ENCODE results near the gene ASCL4. TPM values are rescaled to one million over a fixed set of nuclear protein-coding genes. Genes with fewer than 3 reads are reported as not detected.

ASCL4 gene
- total RNA-seq, 1 donor from 2014 or later = 0.16 TPM

DNA sequence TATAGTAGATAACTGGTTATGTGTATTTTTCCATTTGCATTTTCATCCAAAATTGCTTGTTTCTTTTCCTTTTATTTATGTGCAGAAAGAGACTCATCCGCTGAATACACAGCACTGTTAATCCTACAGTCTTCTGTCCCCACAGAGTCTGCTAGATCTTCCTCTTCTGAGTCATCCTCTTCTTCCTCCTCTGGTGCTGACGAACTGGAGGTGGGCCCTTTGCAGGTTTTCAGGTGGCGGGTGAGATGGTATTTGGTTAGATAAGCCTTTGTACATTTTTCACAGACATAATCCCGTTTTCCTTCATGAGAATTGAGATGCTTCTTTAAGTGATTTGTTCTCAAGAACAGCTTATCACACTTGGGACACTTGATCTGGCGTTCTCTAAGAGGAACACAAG, 40.4 kb upstream of the ASCL4 start:
- Mint-ChIP-seq H3K27me3 (ENCODE audit: low read depth) (no peaks in the 10 kb centered on the region), H3K4me1 (no peaks in the 10 kb centered on the region), H3K27ac (no peak overlapping the region), H3K4me3 (no peak overlapping the region), H3K36me3 (peaks cover 49% of the 10 kb centered on the region), H3K9me3 (no peaks in the 10 kb centered on the region)
- no peak for DNase-seq (ENCODE audit: low spot score in 2 of 2, unreplicated experiment in 2 of 2)
- no peak for TF ChIP-seq CTCF (IDR thresholded peaks at IDR 0.05; ENCODE audit: unreplicated experiment)

GRCh38 chr12:107735763-107736162, 38.7 kb upstream of the ASCL4 start:
- Mint-ChIP-seq H3K36me3 (peaks cover 54% of the 10 kb centered on the region), H3K27ac (no peak overlapping the region), H3K9me3 (no peaks in the 10 kb centered on the region), H3K4me3 (no peak overlapping the region), H3K4me1 (no peaks in the 10 kb centered on the region), H3K27me3 (ENCODE audit: low read depth) (no peaks in the 10 kb centered on the region)
- no peak for DNase-seq (ENCODE audit: low spot score in 2 of 2, unreplicated experiment in 2 of 2)
- TF ChIP-seq CTCF (IDR thresholded peaks at IDR 0.05; ENCODE audit: unreplicated experiment) = no peak

DNA sequence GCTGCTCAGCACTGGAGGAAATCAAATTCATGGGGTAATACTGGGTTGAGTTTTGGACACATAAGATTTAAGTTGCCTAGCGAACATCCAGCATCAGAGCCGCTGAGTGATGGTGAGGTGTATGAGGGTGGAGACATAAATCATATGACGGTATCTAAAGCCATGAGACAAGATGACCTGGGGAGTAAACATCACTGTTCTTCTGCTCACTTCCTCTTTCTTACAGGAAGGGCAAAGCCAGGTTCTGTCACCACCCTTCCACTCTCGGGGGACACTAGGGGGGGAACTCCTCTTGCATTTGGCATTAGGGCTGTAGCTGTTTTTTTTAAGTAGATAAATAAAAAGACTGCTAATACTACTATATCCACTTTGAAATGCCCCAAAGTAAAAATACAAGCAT, 37.6 kb upstream of the ASCL4 start:
- DNase-seq (ENCODE audit: low spot score in 2 of 2, unreplicated experiment in 2 of 2) = no peak
- Mint-ChIP-seq H3K4me1 (no peaks in the 10 kb centered on the region), H3K36me3 (peaks cover 59% of the 10 kb centered on the region), H3K9me3 (no peaks in the 10 kb centered on the region), H3K4me3 (no peak overlapping the region), H3K27ac (no peak overlapping the region), H3K27me3 (ENCODE audit: low read depth) (no peaks in the 10 kb centered on the region)
- TF ChIP-seq CTCF (IDR thresholded peaks at IDR 0.05; ENCODE audit: unreplicated experiment) = no peak

DNA sequence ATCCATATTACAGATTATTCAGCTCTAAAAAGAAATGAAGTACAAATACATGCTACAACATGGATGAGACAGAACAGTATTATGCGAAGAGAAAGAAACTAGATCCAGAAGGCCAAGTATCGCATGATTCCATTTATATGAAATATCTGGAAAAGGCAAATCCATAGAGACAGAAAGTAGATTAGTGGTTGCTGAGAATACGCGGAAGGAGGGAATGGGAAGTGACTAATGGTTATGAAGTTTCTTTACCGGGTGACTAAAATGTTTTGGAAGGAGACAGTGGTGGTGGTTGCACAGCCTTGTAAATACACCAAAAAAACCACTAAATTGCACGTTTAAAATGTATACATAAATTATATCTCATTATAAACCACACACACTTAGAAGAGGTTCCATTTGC, 26.0 kb upstream of the ASCL4 start:
- peaks cover 21% of the 10 kb centered on the region for H3K36me3 Mint-ChIP-seq
- H3K4me1 Mint-ChIP-seq = no peaks in the 10 kb centered on the region
- no peak overlapping the region for H3K4me3 Mint-ChIP-seq
- DNase-seq (ENCODE audit: low spot score in 2 of 2, unreplicated experiment in 2 of 2) = no peak
- no peaks in the 10 kb centered on the region for H3K9me3 Mint-ChIP-seq
- no peak for TF ChIP-seq CTCF (IDR thresholded peaks at IDR 0.05; ENCODE audit: unreplicated experiment)
- H3K27ac Mint-ChIP-seq = no peak overlapping the region
- no peaks in the 10 kb centered on the region for H3K27me3 Mint-ChIP-seq (ENCODE audit: low read depth)

GRCh38 chr12:107749083-107749482, 25.4 kb upstream of the ASCL4 start:
- peaks cover 21% of the 10 kb centered on the region for H3K36me3 Mint-ChIP-seq
- H3K27me3 Mint-ChIP-seq (ENCODE audit: low read depth) = no peaks in the 10 kb centered on the region
- no peak for DNase-seq (ENCODE audit: low spot score in 2 of 2, unreplicated experiment in 2 of 2)
- H3K4me1 Mint-ChIP-seq = no peaks in the 10 kb centered on the region
- TF ChIP-seq CTCF (IDR thresholded peaks at IDR 0.05; ENCODE audit: unreplicated experiment) = no peak
- H3K9me3 Mint-ChIP-seq = no peaks in the 10 kb centered on the region
- no peak overlapping the region for H3K27ac Mint-ChIP-seq
- no peak overlapping the region for H3K4me3 Mint-ChIP-seq

DNA sequence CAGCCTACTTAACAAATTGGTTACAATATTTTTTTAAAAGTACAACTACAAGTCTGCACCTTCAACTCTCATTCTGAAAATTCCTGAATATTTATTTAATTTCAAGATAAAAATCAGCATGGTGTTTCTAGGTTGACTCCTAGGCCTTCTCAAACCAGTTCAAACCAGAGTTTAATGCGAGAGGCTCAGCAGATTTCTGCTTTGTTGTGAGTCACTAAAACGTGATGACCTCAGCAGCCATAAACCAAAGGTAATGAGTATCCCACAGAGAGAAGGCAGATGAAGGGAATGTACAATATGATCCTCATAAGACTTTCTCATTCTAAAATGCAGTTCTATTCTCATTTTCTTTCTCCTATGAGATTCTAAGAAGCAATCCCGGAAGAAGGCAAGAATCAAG, 15.1 kb upstream of the ASCL4 start:
- no peak for TF ChIP-seq CTCF (IDR thresholded peaks at IDR 0.05; ENCODE audit: unreplicated experiment)
- Mint-ChIP-seq H3K36me3 (peaks cover 8% of the 10 kb centered on the region), H3K4me3 (peak overlapping the region; percentile 89), H3K27me3 (ENCODE audit: low read depth) (peaks cover 4% of the 10 kb centered on the region), H3K9me3 (no peaks in the 10 kb centered on the region), H3K27ac (peak overlapping the region; percentile 94), H3K4me1 (peaks cover 21% of the 10 kb centered on the region)
- no peak for DNase-seq (ENCODE audit: low spot score in 2 of 2, unreplicated experiment in 2 of 2)

All from mesothelial cell of epicardium (in vitro differentiated cells).